ENCODE results near the gene CCNYL1. TPM values are rescaled to one million over a fixed set of nuclear protein-coding genes. Genes with fewer than 3 reads are reported as not detected.

Gene CCNYL1
- total and polyA plus RNA-seq, 10 donors: 4.7 to 22.8 (median 15.8) TPM

GRCh38 chr2:207801259-207801658, 89.8 kb downstream of the CCNYL1 start:
- TF ChIP-seq CTCF (IDR thresholded peaks at IDR 0.05 in 8 of 11, conservative IDR thresholded peaks at IDR 0.05 in 3 of 11): no peak
- no peak for TF ChIP-seq POLR2A (IDR thresholded peaks at IDR 0.05)
- TF ChIP-seq POLR2AphosphoS5 (IDR thresholded peaks at IDR 0.05): no peak

GRCh38 chr2:207802650-207803049, 91.2 kb downstream of the CCNYL1 start:
- H3K27me3 ChIP-seq (replicated peaks in 1 of 7): no peaks in the 10 kb centered on the region
- WGBS, 5 donors: 77 to 90% (median 79%) methylated on average over 6 of the region's 6 CpGs
- no peak for TF ChIP-seq CTCF (IDR thresholded peaks at IDR 0.05 in 8 of 11, conservative IDR thresholded peaks at IDR 0.05 in 3 of 11)
- TF ChIP-seq POLR2AphosphoS5 (IDR thresholded peaks at IDR 0.05): no peak
- no peak for TF ChIP-seq POLR2A (IDR thresholded peaks at IDR 0.05)
- DNase-seq: no peak
- H3K27ac ChIP-seq: no peak overlapping the region
- intact Hi-C loops (cut with DNase I; ENCODE audit: low total_unique reads): no loop called here
- no peak overlapping the region for H3K4me3 ChIP-seq
- no peaks in the 10 kb centered on the region for H3K9me3 ChIP-seq
- H3K36me3 ChIP-seq: no peaks in the 10 kb centered on the region
- no peaks in the 10 kb centered on the region for H3K4me1 ChIP-seq

More at GRCh38 chr2:207801259-207801658, 89.8 kb downstream of the CCNYL1 start:
- intact Hi-C loops (cut with DNase I; ENCODE audit: low total_unique reads): no loop called here
- Histone ChIP-seq H3K27me3 (replicated peaks in 1 of 7) (no peaks in the 10 kb centered on the region), H3K4me1 (no peaks in the 10 kb centered on the region), H3K36me3 (no peaks in the 10 kb centered on the region), H3K4me3 (no peak overlapping the region), H3K27ac (no peak overlapping the region), H3K9me3 (no peaks in the 10 kb centered on the region)
- no peak for DNase-seq
- 31 to 46% (median 38%) methylated on average over 3 of the region's 3 CpGs for WGBS, 5 donors

Small RNAs within 50 kb of the gene (small RNA-seq; reads per million reads assigned to genes)
- gene RF00019: 0 reads per million in 4 donors
- 0 reads per million in 4 donors for gene RNU6-664P

Other genes with a start within 250 kb of the CCNYL1 start
- gene CREB1, start 181.7 kb upstream of the CCNYL1 start, total RNA-seq: 10 to 100 TPM; 70.2 to 94.7 (median 83.9) TPM
- gene CREB1, start 181.7 kb upstream of the CCNYL1 start, polyA plus RNA-seq: 1 to 10 TPM; 8.4 to 9.8 (median 8.6) TPM
- gene METTL21A, start 86.2 kb upstream of the CCNYL1 start, total RNA-seq: 10 to 100 TPM; 18.8 to 43.6 (median 24.1) TPM
- 10 to 100 TPM; 22.5 to 34.6 (median 27.4) TPM for gene METTL21A, start 86.2 kb upstream of the CCNYL1 start, polyA plus RNA-seq
- 10 to 100 TPM in 1 of 7 donors, 1 to 10 TPM in 6; 4.0 to 11.4 (median 6.6) TPM for gene FZD5, start 58.3 kb downstream of the CCNYL1 start, total RNA-seq
- 1 to 10 TPM in 1 of 3 donors, under 1 TPM in 2; 0.35 to 1.1 (median 0.38) TPM for gene FZD5, start 58.3 kb downstream of the CCNYL1 start, polyA plus RNA-seq

All from spleen (tissue), 11 donors.